AG04450 (cell line): ENCODE results near the gene ESPL1. TPM values are rescaled to one million over a fixed set of nuclear protein-coding genes. Genes with fewer than 3 reads are reported as not detected.
"Not testable (repeated sequence)": the region's sequence is repeated elsewhere in the genome, so short reads cannot be mapped to it uniquely, and the experiment has no call there.

Source experiments
- CTCF ChIA-PET: fragments of 300-600, 350-600 bp; formaldehyde crosslinking; extraction: SDS; loops from one replicate; lab custom pipeline; 2022; ENCODE audit warnings: antibody characterized with exemption, inconsistent platforms; lab: Charles Lee
- POLR2A ChIA-PET: fragments of 350-600 bp; formaldehyde crosslinking; extraction: SDS; loops from one replicate; lab custom pipeline; 2021; ENCODE audit warnings: antibody characterized with exemption, inconsistent platforms; lab: Yijun Ruan, JAX
- DNase-seq: peaks from one replicate; pipeline ENCODE4 v3.0.0-alpha.2; 2011; ENCODE audit warnings: low read depth, low spot score
- H3K27ac ChIP-seq: one replicate; pipeline ENCODE4 v1.5.1; 2012; ENCODE audit warnings: low read depth, low read length, control low read depth
- H3K27me3 ChIP-seq: one replicate; pipeline ENCODE4 v1.6.0; 2012; ENCODE audit warnings: low read length; ENCODE audit not compliant: control insufficient read depth, insufficient read depth
- H3K4me3 ChIP-seq: 2 replicates; pipeline ENCODE4 v1.5.1; 2011; ENCODE audit warnings: mild to moderate bottlenecking, low read depth, low read length, control low read depth
- H3K9me3 ChIP-seq: 2 replicates; pipeline ENCODE4 v1.5.1; 2012; ENCODE audit warnings: low read length; ENCODE audit not compliant: control insufficient read depth, insufficient read depth
- polyA plus RNA-seq: library from polyadenylated mRNA; depleted of rRNA; stranded (reverse); fragments of >200 nt; gene quantifications from 2 replicates; pipeline ENCODE4 v1.2.3, GENCODE V29; 2011
- TF ChIP-seq, protein P1 (sequence below): IDR thresholded peaks from 2 replicates; pipeline ENCODE4 v1.5.1; 2011; ENCODE audit warnings: low read depth, low read length, control low read depth, inconsistent platforms

Gene ESPL1
- polyA plus RNA-seq, 1 experiment: 1.6 TPM

- DNase-seq: no peak
- peaks cover 28% of the 10 kb centered on the region for H3K27me3 ChIP-seq
- ChIA-PET POLR2A (no interaction called here), CTCF (interaction anchor here (0.6 to 5.8 kb wide), 7 partner anchors 11 to 181 kb away, joined by 3 to 84 read pairs (median 4); no protein-coding TSS in a partner anchor)
- no peaks in the 10 kb centered on the region for H3K9me3 ChIP-seq
- TF ChIP-seq, protein P1, sequence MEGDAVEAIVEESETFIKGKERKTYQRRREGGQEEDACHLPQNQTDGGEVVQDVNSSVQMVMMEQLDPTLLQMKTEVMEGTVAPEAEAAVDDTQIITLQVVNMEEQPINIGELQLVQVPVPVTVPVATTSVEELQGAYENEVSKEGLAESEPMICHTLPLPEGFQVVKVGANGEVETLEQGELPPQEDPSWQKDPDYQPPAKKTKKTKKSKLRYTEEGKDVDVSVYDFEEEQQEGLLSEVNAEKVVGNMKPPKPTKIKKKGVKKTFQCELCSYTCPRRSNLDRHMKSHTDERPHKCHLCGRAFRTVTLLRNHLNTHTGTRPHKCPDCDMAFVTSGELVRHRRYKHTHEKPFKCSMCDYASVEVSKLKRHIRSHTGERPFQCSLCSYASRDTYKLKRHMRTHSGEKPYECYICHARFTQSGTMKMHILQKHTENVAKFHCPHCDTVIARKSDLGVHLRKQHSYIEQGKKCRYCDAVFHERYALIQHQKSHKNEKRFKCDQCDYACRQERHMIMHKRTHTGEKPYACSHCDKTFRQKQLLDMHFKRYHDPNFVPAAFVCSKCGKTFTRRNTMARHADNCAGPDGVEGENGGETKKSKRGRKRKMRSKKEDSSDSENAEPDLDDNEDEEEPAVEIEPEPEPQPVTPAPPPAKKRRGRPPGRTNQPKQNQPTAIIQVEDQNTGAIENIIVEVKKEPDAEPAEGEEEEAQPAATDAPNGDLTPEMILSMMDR: no peak
- no peak overlapping the region for H3K27ac ChIP-seq
- no peak overlapping the region for H3K4me3 ChIP-seq
These were observed 59.9 kb downstream of the ESPL1 start for GRCh38 chr12:53328043-53328435.

DNA sequence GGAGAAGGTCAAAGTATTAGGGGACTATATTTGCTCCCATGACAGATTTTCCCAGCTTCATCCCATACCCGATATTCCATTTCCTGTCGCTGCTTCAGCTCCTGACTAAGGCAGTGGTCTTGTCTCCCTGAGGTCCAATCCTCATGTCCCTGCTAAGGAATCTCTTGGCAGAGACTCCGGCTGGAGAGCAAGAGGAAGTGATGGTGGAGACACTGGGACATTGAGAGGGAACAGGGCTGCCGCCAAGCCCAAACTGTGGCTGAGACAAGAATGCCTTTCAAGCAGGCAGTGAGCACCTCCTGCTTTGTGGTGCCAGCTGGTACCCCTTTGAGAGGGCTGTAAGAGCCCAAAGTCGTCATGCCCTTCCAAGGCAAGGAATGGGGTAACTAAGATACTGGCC lies 62.6 kb downstream of the ESPL1 start:
- H3K9me3 ChIP-seq: no peaks in the 10 kb centered on the region
- POLR2A ChIA-PET: interaction anchor here (0.7 to 0.8 kb wide), 2 partner anchors 14 to 141 kb away, joined by 3 to 5 read pairs; no protein-coding TSS in a partner anchor
- no peak for DNase-seq
- TF ChIP-seq, protein P1: no peak
- H3K4me3 ChIP-seq: no peak overlapping the region
- peaks cover 41% of the 10 kb centered on the region for H3K27me3 ChIP-seq
- H3K27ac ChIP-seq: no peak overlapping the region
- CTCF ChIA-PET: interaction anchor here (1.0 to 2.1 kb wide), 3 partner anchors 9 to 21 kb away, joined by 4 to 8 read pairs (median 4); partner anchors contain the start of gene AAAS

GRCh38 chr12:53332339-53332738 lies 64.2 kb downstream of the ESPL1 start:
- H3K4me3 ChIP-seq, H3K9me3 ChIP-seq, DNase-seq, H3K27ac ChIP-seq: not testable (repeated sequence)
- CTCF ChIA-PET: interaction anchor here (0.8 to 1.5 kb wide), 3 partner anchors 11 to 144 kb away, joined by 3 to 4 read pairs (median 3); partner anchors contain the start of gene AAAS
- H3K27me3 ChIP-seq: peaks cover 58% of the 10 kb centered on the region
- POLR2A ChIA-PET: interaction anchor here (1.5 kb wide), 1 partner anchor 12 kb away, joined by 4 read pairs; no protein-coding TSS in a partner anchor

DNA sequence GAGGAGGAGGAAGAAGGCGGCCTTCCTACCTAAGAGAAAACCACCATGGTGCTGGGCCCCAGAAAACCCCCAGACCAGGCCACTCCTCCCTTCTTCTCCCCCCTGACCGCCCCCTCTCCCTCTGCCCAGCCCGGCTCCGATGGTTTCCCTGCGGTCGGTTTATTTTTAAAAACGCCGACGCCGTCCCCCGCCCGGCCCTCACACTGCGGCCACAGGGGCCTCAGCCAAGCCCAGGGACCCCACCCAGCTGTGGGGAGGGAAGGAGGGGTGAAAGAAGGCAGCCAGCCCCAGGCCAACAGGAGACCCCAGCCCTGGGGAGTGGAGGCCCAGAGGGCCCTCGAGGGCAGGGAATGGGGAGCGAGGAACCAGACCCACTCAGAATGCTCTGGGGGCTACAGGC lies 64.6 kb downstream of the ESPL1 start:
- ChIA-PET POLR2A (interaction anchor here (1.5 kb wide), 2 partner anchors 12 kb away, joined by 4 to 8 read pairs; no protein-coding TSS in a partner anchor), CTCF (interaction anchor here (0.8 to 1.5 kb wide), 6 partner anchors 8 to 143 kb away, joined by 3 to 9 read pairs (median 4); partner anchors contain the start of gene AAAS)
- Histone ChIP-seq H3K27ac (no peak overlapping the region), H3K9me3 (no peaks in the 10 kb centered on the region), H3K4me3 (no peak overlapping the region), H3K27me3 (peaks cover 62% of the 10 kb centered on the region)
- TF ChIP-seq, protein P1: no peak
- DNase-seq: no peak

DNA sequence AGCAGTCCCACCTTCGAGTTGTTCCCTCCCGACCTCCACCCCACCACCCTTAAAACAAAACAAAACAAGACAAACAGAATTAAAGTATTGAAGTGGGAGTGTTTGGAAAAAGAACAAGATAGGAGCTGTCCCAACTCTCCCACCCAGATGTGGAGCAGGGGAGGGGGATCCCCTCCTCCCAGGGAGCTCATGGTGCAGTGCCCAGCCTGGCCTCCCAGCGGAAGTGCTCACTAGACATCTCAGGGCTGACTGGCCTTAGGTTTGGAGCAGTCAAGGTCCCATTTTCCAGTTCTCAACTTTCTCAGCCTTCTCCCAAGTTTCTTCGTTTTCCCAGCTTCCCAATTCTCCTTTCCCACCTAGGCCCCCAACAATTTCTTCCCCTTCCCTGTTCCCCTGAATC lies 65.2 kb downstream of the ESPL1 start:
- POLR2A ChIA-PET: interaction anchor here (1.5 kb wide), 1 partner anchor 12 kb away, joined by 8 read pairs; no protein-coding TSS in a partner anchor
- no peak for DNase-seq
- Histone ChIP-seq H3K4me3 (no peak overlapping the region), H3K9me3 (no peaks in the 10 kb centered on the region), H3K27me3 (peaks cover 67% of the 10 kb centered on the region), H3K27ac (no peak overlapping the region)
- TF ChIP-seq, protein P1: no peak
- CTCF ChIA-PET: interaction anchor here (0.6 to 1.4 kb wide), 6 partner anchors 8 to 64 kb away, joined by 3 to 9 read pairs (median 5); partner anchors contain the start of gene AAAS
